ENCODE measurements around the gene GNAQ. TPM values are rescaled to one million over a fixed set of nuclear protein-coding genes. Genes with fewer than 3 reads are reported as not detected.
A peak's percentile ranks its signal among the peaks of the same experiment; 100 is the strongest.
"Not testable (repeated sequence)": the region's sequence is repeated elsewhere in the genome, so short reads cannot be mapped to it uniquely, and the experiment has no call there.

Gene GNAQ
- polyA plus RNA-seq, 1 experiment: 21.4 TPM

- CTCF ChIA-PET: no interaction called here
- no peak overlapping the region for H3K4me3 ChIP-seq (ENCODE audit: low read depth, low read length)
These were observed 304.8 kb downstream of the GNAQ start for GRCh38 chr9:77726814-77727213.

GRCh38 chr9:77726289-77726688, 305.3 kb downstream of the GNAQ start:
- POLR2A ChIA-PET: no interaction called here
- Histone ChIP-seq H3K36me3 (ENCODE audit: control insufficient read depth, insufficient read depth, low read length) (peaks cover 3% of the 10 kb centered on the region), H3K27me3 (ENCODE audit: control insufficient read depth, insufficient read depth, low read length) (no peaks in the 10 kb centered on the region), H3K4me3 (ENCODE audit: low read depth, low read length) (no peak overlapping the region)
- no peak for DNase-seq (ENCODE audit: low read depth)
- TF ChIP-seq CTCF (IDR thresholded peaks at IDR 0.05; ENCODE audit: insufficient read depth, low read depth, low read length): no peak
- CTCF ChIA-PET: interaction anchor here (1.1 kb wide), 1 partner anchor 11 kb away, joined by 3 read pairs; no protein-coding TSS in a partner anchor

More at GRCh38 chr9:77726814-77727213, 304.8 kb downstream of the GNAQ start:
- POLR2A ChIA-PET: no interaction called here
- no peaks in the 10 kb centered on the region for H3K27me3 ChIP-seq (ENCODE audit: control insufficient read depth, insufficient read depth, low read length)
- TF ChIP-seq CTCF (IDR thresholded peaks at IDR 0.05; ENCODE audit: insufficient read depth, low read depth, low read length): no peak
- H3K36me3 ChIP-seq (ENCODE audit: control insufficient read depth, insufficient read depth, low read length): peaks cover 3% of the 10 kb centered on the region
- DNase-seq (ENCODE audit: low read depth): no peak

GRCh38 chr9:77725820-77726219, 305.8 kb downstream of the GNAQ start:
- Histone ChIP-seq H3K36me3 (ENCODE audit: control insufficient read depth, insufficient read depth, low read length) (peaks cover 3% of the 10 kb centered on the region), H3K27me3 (ENCODE audit: control insufficient read depth, insufficient read depth, low read length) (no peaks in the 10 kb centered on the region), H3K4me3 (ENCODE audit: low read depth, low read length) (no peak overlapping the region)
- DNase-seq (ENCODE audit: low read depth): no peak
- TF ChIP-seq CTCF (IDR thresholded peaks at IDR 0.05; ENCODE audit: insufficient read depth, low read depth, low read length): no peak
- CTCF ChIA-PET: interaction anchor here (1.1 kb wide), 1 partner anchor 11 kb away, joined by 3 read pairs; no protein-coding TSS in a partner anchor
- POLR2A ChIA-PET: no interaction called here

GRCh38 chr9:77725046-77725694, 306.4 kb downstream of the GNAQ start:
- Histone ChIP-seq H3K27me3 (ENCODE audit: control insufficient read depth, insufficient read depth, low read length) (no peaks in the 10 kb centered on the region), H3K4me3 (ENCODE audit: low read depth, low read length) (no peak overlapping the region), H3K36me3 (ENCODE audit: control insufficient read depth, insufficient read depth, low read length) (peaks cover 3% of the 10 kb centered on the region)
- CTCF ChIA-PET: interaction anchor here (0.6 to 1.1 kb wide), 2 partner anchors 10 to 1636 kb away, joined by 3 read pairs; no protein-coding TSS in a partner anchor
- no peak for TF ChIP-seq CTCF (IDR thresholded peaks at IDR 0.05; ENCODE audit: insufficient read depth, low read depth, low read length)
- POLR2A ChIA-PET: no interaction called here
- DNase-seq (ENCODE audit: low read depth): no peak

GRCh38 chr9:77721156-77721555, 310.5 kb downstream of the GNAQ start:
- CTCF ChIA-PET; H3K27me3 ChIP-seq (ENCODE audit: control insufficient read depth, insufficient read depth, low read length); DNase-seq (ENCODE audit: low read depth); POLR2A ChIA-PET; H3K36me3 ChIP-seq (ENCODE audit: control insufficient read depth, insufficient read depth, low read length); H3K4me3 ChIP-seq (ENCODE audit: low read depth, low read length): not testable (repeated sequence)

- ChIA-PET POLR2A (interaction anchor here (0.6 kb wide), 1 partner anchor 217 kb away, joined by 4 read pairs; no protein-coding TSS in a partner anchor), CTCF (interaction anchor here (0.8 kb wide), 1 partner anchor 33 kb away, joined by 4 read pairs; no protein-coding TSS in a partner anchor)
- no peak overlapping the region for H3K4me3 ChIP-seq (ENCODE audit: low read depth, low read length)
- no peaks in the 10 kb centered on the region for H3K36me3 ChIP-seq (ENCODE audit: control insufficient read depth, insufficient read depth, low read length)
- DNase-seq (ENCODE audit: low read depth): no peak
- H3K27me3 ChIP-seq (ENCODE audit: control insufficient read depth, insufficient read depth, low read length): no peaks in the 10 kb centered on the region
- no peak for TF ChIP-seq CTCF (IDR thresholded peaks at IDR 0.05; ENCODE audit: insufficient read depth, low read depth, low read length)
These were observed 312.3 kb downstream of the GNAQ start for GRCh38 chr9:77719321-77719720.

GRCh38 chr9:77718298-77718640, 313.3 kb downstream of the GNAQ start:
- H3K27me3 ChIP-seq (ENCODE audit: control insufficient read depth, insufficient read depth, low read length); H3K36me3 ChIP-seq (ENCODE audit: control insufficient read depth, insufficient read depth, low read length); H3K4me3 ChIP-seq (ENCODE audit: low read depth, low read length); DNase-seq (ENCODE audit: low read depth); POLR2A ChIA-PET: not testable (repeated sequence)
- CTCF ChIA-PET: interaction anchor here (0.7 to 1.3 kb wide), 2 partner anchors 233 to 261 kb away, joined by 3 read pairs; no protein-coding TSS in a partner anchor

- H3K27me3 ChIP-seq (ENCODE audit: control insufficient read depth, insufficient read depth, low read length); H3K4me3 ChIP-seq (ENCODE audit: low read depth, low read length); POLR2A ChIA-PET; H3K36me3 ChIP-seq (ENCODE audit: control insufficient read depth, insufficient read depth, low read length): not testable (repeated sequence)
- CTCF ChIA-PET: interaction anchor here (1.3 kb wide), 1 partner anchor 260 kb away, joined by 3 read pairs; no protein-coding TSS in a partner anchor
- DNase-seq (ENCODE audit: low read depth): peak; percentile 94
These were observed 313.9 kb downstream of the GNAQ start for GRCh38 chr9:77717608-77718297.

All from BJ (cell line).